Stimulated activated CD8-positive, alpha-beta memory T cell treated with anti-CD3 and anti-CD28 coated beads, Interleukin-12 subunit alpha, Interleukin-12 subunit beta, amount 100 ng/mL, for 1 hour (primary cell): ENCODE measurements around the gene TMEM154.

Experiments
- DNase-seq: peaks from one replicate; pipeline ENCODE4 v3.0.0-alpha.2; 2020; ENCODE audit warnings: low read depth

Gene TMEM154

DNA sequence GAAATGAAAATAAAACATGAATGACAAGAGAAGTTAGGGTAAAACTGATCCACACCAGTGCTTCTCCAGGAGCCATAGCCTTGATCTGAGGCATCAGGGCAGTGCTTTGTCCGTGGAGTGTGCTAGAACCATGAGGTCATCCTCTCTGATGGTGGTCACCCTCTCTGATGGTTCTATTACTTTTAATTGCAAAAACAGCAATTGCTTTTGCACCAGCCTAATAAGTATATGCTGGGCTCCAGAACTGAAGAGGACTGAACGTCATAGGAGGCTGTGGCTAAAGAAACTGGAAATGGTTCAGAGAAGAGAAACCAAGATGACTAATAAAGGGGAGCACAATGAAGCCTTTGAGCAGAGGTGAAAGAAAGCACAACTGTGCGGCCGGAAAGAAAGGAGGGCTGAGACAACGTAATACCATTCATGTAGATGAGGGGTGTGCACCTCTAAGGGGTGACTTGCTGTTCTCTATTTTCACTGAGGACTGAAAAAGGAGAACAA lies 17.0 kb upstream of the TMEM154 start:
- peak; percentile 16 for DNase-seq

GRCh38 chr4:152693871-152694270 lies 14.1 kb upstream of the TMEM154 start:
- DNase-seq = no peak

DNA sequence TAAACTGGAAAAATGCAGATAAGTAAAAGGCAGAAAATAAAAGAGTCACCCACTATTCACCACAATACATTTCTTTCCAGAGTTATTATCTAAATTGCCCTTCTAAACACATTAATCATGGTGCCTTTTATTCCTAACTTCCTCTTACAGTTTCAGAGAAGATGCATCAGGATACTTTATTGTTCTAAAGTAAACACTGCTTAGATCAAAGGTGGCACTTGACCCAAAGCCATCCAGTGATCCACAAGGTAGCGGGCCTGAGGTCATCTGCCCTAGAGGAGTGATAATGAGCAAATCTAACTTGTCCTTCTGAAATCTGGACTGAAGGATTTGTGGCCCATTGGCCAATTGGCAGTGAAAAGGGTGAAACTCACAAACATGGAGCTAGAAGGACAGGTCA lies 12.0 kb upstream of the TMEM154 start:
- no peak for DNase-seq

DNA sequence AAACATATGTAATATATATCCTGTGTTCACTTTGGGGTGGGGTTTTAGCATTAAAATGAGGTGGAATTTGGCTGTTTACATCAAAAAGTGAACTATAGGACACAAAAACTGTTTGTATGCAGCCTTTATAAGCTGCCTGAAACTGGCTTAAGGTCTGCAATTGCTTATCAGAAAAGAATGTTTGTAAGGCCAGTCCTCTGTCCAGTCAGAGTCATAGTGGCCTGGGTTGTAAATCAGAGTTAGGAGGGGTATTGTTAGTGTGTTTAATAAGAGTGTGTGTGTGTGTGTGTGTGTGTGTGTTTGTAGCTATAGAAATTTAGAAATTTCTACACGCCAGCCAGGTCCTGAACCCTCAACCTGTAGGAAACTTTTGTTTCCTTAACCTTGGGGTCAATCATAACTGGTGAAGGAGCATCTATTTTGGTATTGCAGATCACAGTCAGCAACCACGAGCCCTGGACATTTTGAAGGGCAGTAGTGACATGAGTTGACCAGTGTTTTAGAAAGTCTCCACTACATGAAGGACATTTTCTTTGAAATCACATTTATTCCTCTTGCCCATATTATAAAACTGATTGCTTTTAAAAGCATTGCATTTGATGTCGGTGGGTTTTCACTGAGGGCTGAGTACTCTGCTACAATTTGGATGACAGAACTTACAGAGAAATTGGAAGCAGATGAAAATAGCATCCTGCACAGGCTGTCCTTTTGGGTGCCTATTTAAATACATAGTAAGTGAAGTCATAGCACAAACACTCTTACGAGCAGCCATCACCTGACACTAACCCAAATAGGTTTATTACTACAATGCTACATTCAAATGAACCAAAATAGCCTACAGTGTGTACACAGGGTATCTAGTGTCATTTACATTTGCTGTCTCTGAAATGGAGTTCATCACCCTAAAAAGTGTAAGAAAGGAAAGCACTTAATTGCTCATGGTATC lies 11.2 kb upstream of the TMEM154 start:
- no peak for DNase-seq

DNA sequence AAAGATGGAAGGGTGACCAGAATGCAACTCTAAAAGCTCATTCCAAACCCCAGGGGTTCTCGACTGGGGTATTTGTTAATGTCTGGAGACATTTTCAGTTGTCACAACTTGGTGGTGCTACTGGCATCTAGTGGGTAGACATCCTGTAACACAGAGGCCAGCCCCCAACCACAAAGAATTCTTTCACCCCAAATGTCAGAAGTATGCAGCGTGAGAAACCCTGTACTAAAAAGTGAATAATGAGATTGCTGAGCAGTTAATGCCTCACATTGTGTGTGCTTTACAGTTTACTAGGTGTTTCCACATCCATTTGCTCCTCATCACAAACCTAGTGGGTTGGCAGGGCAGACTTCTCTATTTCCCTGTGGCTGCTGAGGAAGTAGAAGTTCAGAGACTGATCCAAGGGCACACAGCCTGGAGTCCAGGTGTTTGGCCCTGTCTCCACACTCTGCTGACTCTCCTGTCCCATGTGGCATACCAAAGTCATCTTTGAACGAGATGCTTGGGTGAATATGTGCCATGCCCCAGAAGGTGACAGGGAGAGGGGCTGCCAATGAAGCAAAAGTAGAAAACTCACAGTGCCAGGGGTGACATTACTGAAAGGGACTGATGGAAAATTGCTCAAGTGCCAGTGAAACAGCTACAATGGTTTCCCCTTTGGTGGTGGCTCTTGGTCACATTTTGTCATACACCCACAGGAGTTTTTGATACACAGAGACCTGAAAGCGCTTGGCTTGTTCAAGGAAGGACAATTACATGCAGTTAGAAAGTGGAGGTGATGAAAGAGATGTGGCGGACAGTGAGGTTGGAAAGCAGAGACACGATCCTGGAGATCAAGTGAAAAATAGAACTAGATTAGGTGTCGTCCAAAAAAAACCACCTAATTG lies 10.1 kb upstream of the TMEM154 start:
- no peak for DNase-seq

DNA sequence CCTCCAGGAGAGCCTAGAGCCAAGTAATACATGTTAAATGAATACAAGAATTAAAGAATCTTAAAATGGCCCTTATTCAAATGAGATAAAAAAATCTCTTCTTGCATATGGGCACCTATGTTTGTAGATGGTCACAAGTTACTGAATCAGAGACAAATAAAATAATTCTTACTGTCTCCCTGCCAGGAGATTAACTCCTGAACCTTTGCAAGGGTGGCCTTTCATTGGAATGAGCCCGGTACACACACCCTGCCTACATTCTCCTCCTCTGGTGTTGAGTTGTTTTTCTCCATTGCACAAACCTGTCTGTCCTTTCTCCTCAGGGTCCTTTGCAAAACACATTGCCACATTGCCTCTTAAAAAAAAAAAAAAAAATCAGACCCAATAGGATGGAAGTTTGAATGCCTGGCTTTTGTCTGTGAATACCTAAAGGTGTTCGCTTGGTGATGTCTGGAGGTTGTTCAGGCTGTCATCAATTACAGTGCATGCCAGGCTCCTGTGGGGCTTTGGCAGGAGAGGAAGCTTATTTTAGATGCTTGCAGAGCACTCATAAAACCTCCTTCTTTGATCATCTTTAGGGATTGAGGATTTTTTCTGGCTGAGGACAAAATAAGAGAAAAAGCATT lies 8.3 kb upstream of the TMEM154 start:
- no peak for DNase-seq

GRCh38 chr4:152686452-152687013 lies 6.7 kb upstream of the TMEM154 start:
- no peak for DNase-seq

DNA sequence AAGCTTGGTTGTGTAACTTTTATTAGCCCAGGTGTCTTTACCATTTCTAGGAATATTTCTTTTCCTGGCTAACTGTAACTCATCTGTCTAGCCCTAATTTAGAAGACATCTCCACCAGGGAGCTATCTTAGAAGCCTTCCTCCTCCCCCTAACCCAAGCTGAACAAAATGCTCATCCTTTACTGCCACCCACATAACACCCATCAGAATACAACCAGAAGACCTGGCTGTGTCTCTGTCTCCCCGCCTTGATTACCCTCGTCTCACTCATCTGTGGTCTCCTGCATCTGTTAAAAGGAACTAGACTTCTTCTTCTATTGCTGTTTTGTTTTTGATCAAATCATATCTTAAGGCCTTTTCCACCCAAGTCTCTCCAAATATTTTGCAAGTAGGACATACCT lies 4.8 kb upstream of the TMEM154 start:
- DNase-seq = no peak

GRCh38 chr4:152684007-152684406 lies 4.2 kb upstream of the TMEM154 start:
- no peak for DNase-seq

DNA sequence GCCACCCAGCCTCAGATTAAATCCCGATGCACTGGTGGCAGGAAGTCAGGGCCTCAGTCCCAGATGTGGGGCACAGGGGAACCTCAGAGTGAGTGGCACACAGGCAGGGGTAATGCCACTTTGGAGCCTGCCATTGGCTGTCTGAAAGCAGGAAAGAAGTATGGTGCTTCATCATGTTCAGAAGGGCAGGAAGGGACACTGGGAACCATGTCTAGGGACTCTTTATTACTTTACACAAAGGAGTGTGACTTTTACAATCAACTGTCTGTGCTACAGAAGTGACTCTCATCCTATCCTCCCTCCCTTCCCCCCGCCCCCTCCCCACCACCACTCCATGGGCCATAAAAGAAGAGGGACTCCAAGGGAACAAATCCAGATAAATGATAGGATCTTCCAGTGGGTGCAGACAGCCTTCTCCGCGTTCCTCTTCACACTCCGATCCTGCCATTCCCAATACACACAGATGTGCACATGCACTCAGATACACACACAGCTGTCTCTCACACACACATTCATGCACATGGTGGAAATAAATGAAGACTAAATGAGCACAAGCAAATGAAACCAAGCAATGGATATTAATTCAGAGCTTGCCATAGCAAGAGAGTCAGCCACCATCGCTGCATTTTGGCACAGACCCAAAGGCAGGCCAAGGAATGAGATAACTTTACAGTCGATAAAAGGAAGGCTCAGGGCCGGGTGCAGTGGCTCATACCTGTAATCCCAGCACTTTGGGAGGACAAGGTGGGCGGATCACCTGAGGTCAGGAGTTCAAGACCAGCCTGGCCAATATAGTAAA lies 2.5 kb upstream of the TMEM154 start:
- DNase-seq = no peak

GRCh38 chr4:152680988-152681603 lies 1.3 kb upstream of the TMEM154 start:
- no peak for DNase-seq

- no peak for DNase-seq
These were observed 956 bp downstream of the TMEM154 start for GRCh38 chr4:152678841-152679240.

GRCh38 chr4:152677117-152677516 lies 2.7 kb downstream of the TMEM154 start:
- DNase-seq = no peak

DNA sequence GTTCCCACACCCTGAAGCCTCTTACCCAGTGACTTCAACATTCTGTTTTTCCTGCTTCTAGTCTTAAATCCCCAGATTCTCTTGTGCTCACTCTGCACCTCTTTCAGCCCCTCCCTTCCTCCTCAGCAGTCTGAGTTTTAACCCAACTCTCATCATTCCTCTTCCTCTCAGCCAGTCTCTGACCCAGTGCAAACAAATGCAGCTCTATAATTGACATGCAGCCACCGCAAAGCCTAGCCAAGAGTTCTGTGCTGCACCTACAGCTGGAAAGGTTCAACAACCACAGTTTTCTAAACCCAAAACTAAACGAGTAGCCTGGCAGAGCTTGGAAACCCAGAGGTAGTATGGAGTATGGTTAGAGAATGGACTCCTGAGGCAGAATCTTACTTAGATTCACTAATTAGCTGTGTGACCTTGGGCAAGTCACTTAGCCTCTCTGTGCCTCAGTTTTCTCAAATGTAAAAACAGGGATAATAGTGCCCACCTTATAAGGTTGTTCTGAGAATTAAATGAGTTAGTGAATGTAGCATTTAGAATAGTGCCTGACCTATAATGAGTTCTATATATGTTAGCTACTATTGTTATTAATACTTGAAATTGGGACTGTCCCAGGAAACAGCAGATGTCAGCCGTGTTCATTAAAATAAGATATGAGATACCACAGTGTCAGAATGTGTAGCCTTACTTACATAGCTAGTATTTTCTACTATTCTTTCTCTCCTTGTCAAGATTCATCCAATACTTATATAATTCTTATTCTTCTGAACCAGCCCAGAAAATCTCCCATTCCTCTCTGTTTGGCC lies 3.5 kb downstream of the TMEM154 start:
- no peak for DNase-seq

GRCh38 chr4:152674359-152674758 lies 5.4 kb downstream of the TMEM154 start:
- DNase-seq = no peak

DNA sequence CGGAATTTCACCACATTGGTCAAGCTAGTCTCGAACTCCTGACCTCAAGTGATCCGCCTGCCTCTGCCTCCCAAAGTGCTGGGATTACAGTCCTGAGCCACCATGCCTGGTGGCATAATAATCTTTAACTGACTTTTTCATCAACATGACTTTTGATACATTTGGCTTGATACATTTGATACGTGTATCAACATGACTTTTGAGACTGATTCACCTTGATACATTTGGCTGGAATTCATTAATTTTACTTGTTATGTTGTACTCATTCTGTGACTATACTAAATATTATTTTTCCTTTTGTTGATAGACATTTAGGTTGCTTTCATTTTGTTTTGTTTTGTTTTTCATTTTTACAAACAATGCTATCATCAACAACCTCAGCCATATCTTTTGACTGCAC lies 6.3 kb downstream of the TMEM154 start:
- DNase-seq = no peak

GRCh38 chr4:152672206-152673092 lies 7.3 kb downstream of the TMEM154 start:
- no peak for DNase-seq

GRCh38 chr4:152668338-152668964 lies 11.3 kb downstream of the TMEM154 start:
- DNase-seq = no peak
